Upper lobe of right lung (tissue), 1 donor: ENCODE results near the gene GDF15. TPM values are rescaled to one million over a fixed set of nuclear protein-coding genes. Genes with fewer than 3 reads are reported as not detected.
A peak's percentile ranks its signal among the peaks of the same experiment; 100 is the strongest.
"Not testable (repeated sequence)": the region's sequence is repeated elsewhere in the genome, so short reads cannot be mapped to it uniquely, and the experiment has no call there.

Source experiments
- ATAC-seq: fragments of 200-7000 bp; cut with Tn5 transposase; one replicate; pipeline ENCODE4 v1.9.1; 2020; ENCODE audit warnings: mild to moderate bottlenecking, moderate library complexity
- DNase-seq: peaks from one replicate; pipeline ENCODE4 v3.0.0-alpha.2; 2020
- H3K27ac ChIP-seq: fragments of 200-600 bp; one replicate; pipeline ENCODE4 v1.8.0; 2022
- H3K27me3 ChIP-seq: fragments of 200-600 bp; one replicate; pipeline ENCODE4 v1.8.0; 2022; ENCODE audit warnings: mild to moderate bottlenecking
- H3K36me3 ChIP-seq: fragments of 200-600 bp; one replicate; pipeline ENCODE4 v1.8.0; 2022
- H3K4me1 ChIP-seq: fragments of 200-600 bp; one replicate; pipeline ENCODE4 v1.8.0; 2022
- H3K4me3 ChIP-seq: fragments of 200-600 bp; one replicate; pipeline ENCODE4 v1.8.0; 2022; ENCODE audit warnings: mild to moderate bottlenecking
- H3K9me3 ChIP-seq: fragments of 200-600 bp; one replicate; pipeline ENCODE4 v1.8.0; 2022
- intact Hi-C: fragments of 100-400 bp; cut with DNase I; formaldehyde crosslinking; loops from one replicate; pipeline ENCODE4 v1.11.0; 2022
- total RNA-seq: library from RNA; stranded (reverse); fragmentation: NEBNext Ultra II Directional; extraction: Animal tissue kit (Norgen Biotek cat#: 25700); gene quantifications from one replicate; pipeline ENCODE4 v1.2.1, GENCODE V29; 2021
- TF ChIP-seq, protein P1 (sequence below): fragments of 200-600 bp; IDR thresholded peaks from one replicate; pipeline ENCODE4 v1.8.0; 2022; ENCODE audit warnings: antibody characterized with exemption
- donor health status: DM: no; HTN: yes; CAD: no; lungs with severe emphysema.

Gene GDF15
- total RNA-seq, 1 donor from 2014 or later = 105 TPM

DNA sequence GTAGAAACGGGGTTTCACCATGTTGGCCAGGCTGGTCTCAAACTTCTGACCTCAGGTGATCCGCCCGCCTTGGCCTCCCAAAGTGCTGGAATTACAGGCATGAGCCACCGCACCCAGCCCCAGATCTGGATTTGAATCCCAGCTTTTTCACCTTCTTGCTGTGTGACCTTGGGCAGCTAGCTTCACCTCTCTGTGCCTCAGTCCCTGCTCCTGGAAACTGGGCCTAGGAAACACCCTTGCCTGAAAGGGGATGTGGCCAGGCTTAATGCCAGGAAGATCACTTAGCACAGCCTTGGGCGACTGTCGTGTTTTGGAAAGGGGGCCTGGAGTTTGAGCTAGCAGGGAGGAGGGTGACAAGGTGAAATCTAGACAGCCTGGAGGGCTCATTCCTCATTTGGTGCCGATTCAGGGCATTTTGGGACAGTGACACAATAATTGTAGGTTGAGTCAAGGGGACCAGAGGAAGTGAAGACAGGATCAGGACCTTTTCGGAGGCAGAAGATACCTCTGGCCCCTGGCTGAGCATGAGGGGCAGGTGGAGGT, 43.8 kb upstream of the GDF15 start:
- H3K36me3 ChIP-seq = peaks cover 7% of the 10 kb centered on the region

DNA sequence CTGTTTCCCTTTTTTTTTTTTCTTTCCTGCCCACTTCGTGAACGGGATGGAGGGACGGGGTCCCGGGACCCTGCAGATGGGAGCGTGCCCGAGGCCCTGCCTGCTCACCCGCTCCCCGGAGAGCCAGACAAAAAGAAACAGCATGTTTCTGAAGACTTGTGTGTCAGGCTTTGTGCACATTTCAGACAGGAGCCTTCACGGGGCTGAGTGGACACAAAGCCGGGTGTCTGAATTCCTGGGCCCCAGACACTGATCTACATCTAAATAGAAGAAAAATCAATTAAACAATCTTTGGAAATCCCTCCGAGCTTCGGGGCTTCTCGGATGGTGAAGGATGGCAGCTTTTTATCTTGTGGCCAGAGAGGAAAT, 41.4 kb upstream of the GDF15 start:
- H3K4me1 ChIP-seq = peaks cover 15% of the 10 kb centered on the region
- no peaks in the 10 kb centered on the region for H3K27me3 ChIP-seq
- no peak overlapping the region for H3K4me3 ChIP-seq
- ATAC-seq = no peak
- intact Hi-C loops = no loop called here
- DNase-seq = no peak
- TF ChIP-seq, protein P1, sequence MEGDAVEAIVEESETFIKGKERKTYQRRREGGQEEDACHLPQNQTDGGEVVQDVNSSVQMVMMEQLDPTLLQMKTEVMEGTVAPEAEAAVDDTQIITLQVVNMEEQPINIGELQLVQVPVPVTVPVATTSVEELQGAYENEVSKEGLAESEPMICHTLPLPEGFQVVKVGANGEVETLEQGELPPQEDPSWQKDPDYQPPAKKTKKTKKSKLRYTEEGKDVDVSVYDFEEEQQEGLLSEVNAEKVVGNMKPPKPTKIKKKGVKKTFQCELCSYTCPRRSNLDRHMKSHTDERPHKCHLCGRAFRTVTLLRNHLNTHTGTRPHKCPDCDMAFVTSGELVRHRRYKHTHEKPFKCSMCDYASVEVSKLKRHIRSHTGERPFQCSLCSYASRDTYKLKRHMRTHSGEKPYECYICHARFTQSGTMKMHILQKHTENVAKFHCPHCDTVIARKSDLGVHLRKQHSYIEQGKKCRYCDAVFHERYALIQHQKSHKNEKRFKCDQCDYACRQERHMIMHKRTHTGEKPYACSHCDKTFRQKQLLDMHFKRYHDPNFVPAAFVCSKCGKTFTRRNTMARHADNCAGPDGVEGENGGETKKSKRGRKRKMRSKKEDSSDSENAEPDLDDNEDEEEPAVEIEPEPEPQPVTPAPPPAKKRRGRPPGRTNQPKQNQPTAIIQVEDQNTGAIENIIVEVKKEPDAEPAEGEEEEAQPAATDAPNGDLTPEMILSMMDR = no peak
- no peaks in the 10 kb centered on the region for H3K9me3 ChIP-seq
- peaks cover 7% of the 10 kb centered on the region for H3K36me3 ChIP-seq
- no peak overlapping the region for H3K27ac ChIP-seq

More for the DNA sequence above, 43.8 kb upstream of the GDF15 start:
- Histone ChIP-seq H3K27me3 (no peaks in the 10 kb centered on the region), H3K4me3 (no peak overlapping the region), H3K27ac (no peak overlapping the region), H3K9me3 (no peaks in the 10 kb centered on the region), H3K4me1 (peaks cover 15% of the 10 kb centered on the region)
- ATAC-seq = no peak
- DNase-seq = no peak
- intact Hi-C loops = no loop called here
- TF ChIP-seq, protein P1 = no peak

DNA sequence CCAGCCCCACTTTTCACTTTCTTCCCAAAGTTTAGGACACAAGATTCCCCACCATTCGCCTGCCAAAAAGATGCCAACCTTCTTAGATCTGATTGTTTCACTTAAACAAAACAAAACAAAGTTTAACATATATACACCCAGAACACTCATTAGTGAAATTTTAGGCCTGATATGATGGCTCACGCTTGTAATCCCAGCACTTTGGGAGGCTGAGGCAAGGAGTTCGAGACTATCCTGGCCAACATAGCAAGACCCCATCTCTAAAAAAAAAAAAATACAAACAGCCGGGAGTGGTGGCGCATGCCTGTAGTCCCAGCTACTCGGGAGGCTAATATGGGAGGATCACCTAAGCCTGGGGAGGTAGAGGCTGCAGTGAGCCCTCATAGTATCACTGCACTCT, 40.7 kb upstream of the GDF15 start:
- Histone ChIP-seq H3K36me3 (peaks cover 7% of the 10 kb centered on the region), H3K9me3 (no peaks in the 10 kb centered on the region), H3K27me3 (no peaks in the 10 kb centered on the region), H3K4me1 (peaks cover 11% of the 10 kb centered on the region), H3K27ac (no peak overlapping the region), H3K4me3 (no peak overlapping the region)
- DNase-seq (no peak), ATAC-seq (no peak)
- intact Hi-C loops = loop anchor here (5.0 kb wide), 1 partner anchor 67 kb away; no protein-coding TSS in a partner anchor
- TF ChIP-seq, protein P1 = no peak

DNA sequence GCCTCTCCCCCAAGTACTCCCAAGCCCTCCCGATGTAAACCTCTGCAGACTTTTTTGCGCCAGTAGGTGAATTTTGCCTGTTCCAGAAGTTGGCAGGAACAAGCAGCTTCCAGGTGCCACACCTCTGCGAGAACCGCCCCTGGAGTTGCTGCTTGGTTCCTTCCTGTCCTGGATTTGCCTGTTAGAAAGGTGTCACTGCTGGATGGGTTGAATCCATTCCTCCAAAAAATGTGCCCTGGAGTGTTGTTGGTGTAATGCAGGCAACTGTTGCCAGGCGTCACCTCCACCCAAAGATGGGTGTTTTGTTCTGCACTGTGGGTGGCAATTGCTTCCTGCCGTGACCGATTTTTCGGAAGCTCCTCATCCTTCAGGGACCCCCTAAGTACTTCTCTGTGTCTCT, 39.9 kb upstream of the GDF15 start:
- Histone ChIP-seq H3K9me3 (no peaks in the 10 kb centered on the region), H3K4me1 (peaks cover 10% of the 10 kb centered on the region), H3K36me3 (peaks cover 7% of the 10 kb centered on the region), H3K4me3 (no peak overlapping the region), H3K27ac (no peak overlapping the region), H3K27me3 (no peaks in the 10 kb centered on the region)
- ATAC-seq (no peak), DNase-seq (no peak)
- intact Hi-C loops = loop anchor here (5.0 kb wide), 1 partner anchor 66 kb away; no protein-coding TSS in a partner anchor
- TF ChIP-seq, protein P1 = no peak

DNA sequence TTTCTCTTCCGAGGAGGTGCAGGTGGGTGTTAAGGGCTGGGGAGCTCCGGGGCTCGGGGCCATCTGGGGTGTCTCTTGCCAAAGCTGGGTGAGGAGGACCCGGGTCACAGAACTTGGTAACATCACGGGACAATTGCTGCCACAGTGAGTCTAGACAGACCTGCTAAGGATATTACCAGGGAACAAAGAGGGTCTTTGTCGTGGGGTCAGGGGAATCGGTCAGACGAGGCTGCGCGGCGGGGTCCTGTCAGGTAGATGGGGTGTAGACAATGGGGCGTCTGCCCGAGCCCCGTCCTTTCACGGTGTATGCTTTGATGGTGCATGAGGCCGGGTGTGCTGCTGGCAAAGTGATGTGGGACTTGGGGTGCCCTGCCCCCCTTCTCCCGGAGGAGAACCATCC, 37.8 kb upstream of the GDF15 start:
- intact Hi-C loops = loop anchor here (5.0 kb wide), 1 partner anchor 64 kb away; no protein-coding TSS in a partner anchor

DNA sequence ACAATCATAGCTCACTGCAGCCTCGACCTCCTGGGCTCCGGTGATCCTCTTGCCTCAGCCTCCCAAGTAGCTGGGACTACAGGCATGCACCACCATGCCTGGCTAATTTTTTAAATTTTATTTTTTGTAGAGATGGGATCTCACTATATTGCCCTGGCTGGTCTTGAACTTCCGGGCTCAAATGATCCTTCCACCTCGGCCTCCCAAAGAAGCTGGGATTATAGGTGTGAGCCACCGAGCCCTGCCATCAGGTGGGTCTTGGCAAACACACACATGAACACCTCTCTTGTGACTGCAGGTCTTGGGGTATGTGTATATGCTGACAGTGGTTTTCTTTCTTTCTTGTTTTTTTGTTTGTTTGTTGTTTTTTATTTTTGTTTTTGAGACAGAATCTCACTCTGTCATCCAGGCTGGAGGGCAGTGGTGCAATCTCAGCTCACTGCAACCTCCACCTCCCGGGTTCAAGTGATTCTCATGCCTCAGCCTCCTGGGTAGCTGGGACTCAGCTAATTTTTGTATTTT, 37.1 kb upstream of the GDF15 start:
- not testable (repeated sequence) for H3K36me3 ChIP-seq, H3K4me3 ChIP-seq, H3K9me3 ChIP-seq, H3K27ac ChIP-seq, H3K4me1 ChIP-seq, H3K27me3 ChIP-seq, DNase-seq, ATAC-seq
- intact Hi-C loops = loop anchor here (5.0 kb wide), 1 partner anchor 63 kb away; no protein-coding TSS in a partner anchor

More for the DNA sequence above, 37.8 kb upstream of the GDF15 start:
- no peaks in the 10 kb centered on the region for H3K27me3 ChIP-seq
- no peaks in the 10 kb centered on the region for H3K9me3 ChIP-seq
- H3K4me1 ChIP-seq = peaks cover 3% of the 10 kb centered on the region
- TF ChIP-seq, protein P1 = no peak
- no peak overlapping the region for H3K27ac ChIP-seq
- H3K36me3 ChIP-seq = peaks cover 5% of the 10 kb centered on the region
- DNase-seq = no peak
- ATAC-seq = peak; percentile 11
- H3K4me3 ChIP-seq = no peak overlapping the region
